Left ventricle myocardium inferior (tissue), 1 donor: ENCODE measurements around the gene PDIA4. TPM values are rescaled to one million over a fixed set of nuclear protein-coding genes. Genes with fewer than 3 reads are reported as not detected.
"Not testable (repeated sequence)": the region's sequence is repeated elsewhere in the genome, so short reads cannot be mapped to it uniquely, and the experiment has no call there.

Source experiments
- DNase-seq: peaks from one replicate; pipeline ENCODE4 v3.0.0-alpha.2; 2020
- H3K27ac ChIP-seq: fragments of 200-600 bp; replicated peaks from 2 replicates; pipeline ENCODE4 v1.8.0; 2021
- H3K27me3 ChIP-seq: fragments of 200-600 bp; 2 replicates; pipeline ENCODE4 v1.8.0; 2021; ENCODE audit warnings: low read depth
- H3K36me3 ChIP-seq: fragments of 200-600 bp; 2 replicates; pipeline ENCODE4 v1.8.0; 2021
- H3K4me1 ChIP-seq: fragments of 200-600 bp; 2 replicates; pipeline ENCODE4 v1.8.0; 2021
- H3K4me3 ChIP-seq: fragments of 200-600 bp; 2 replicates; pipeline ENCODE4 v1.8.0; 2021; ENCODE audit warnings: mild to moderate bottlenecking, moderate library complexity
- H3K9me3 ChIP-seq: fragments of 200-600 bp; replicated peaks from 2 replicates; pipeline ENCODE4 v1.8.0; 2021
- CTCF ChIP-seq: fragments of 200-600 bp; IDR thresholded peaks from 2 replicates; pipeline ENCODE4 v1.8.0; 2021; ENCODE audit warnings: antibody characterized with exemption, mild to moderate bottlenecking, borderline replicate concordance
- intact Hi-C: fragments of 100-400 bp; cut with micrococcal nuclease; formaldehyde crosslinking; loops from one replicate; pipeline ENCODE4 v1.11.0; 2022
- total RNA-seq: library from RNA; stranded (reverse); fragmentation: NEBNext Ultra II Directional; extraction: Animal tissue kit (Norgen Biotek cat#: 25700); gene quantifications from one replicate; pipeline ENCODE4 v1.2.1, GENCODE V29; 2021
- donor health status: DM: no; HTN: yes; CAD: no; lungs with severe emphysema.

Gene PDIA4
- total RNA-seq, 1 donor from 2014 or later = 32.3 TPM

- DNase-seq = no peak
- Histone ChIP-seq H3K9me3 (no peaks in the 10 kb centered on the region), H3K4me1 (no peaks in the 10 kb centered on the region), H3K27me3 (no peaks in the 10 kb centered on the region), H3K4me3 (no peak overlapping the region), H3K27ac (no peak overlapping the region), H3K36me3 (no peaks in the 10 kb centered on the region)
- no peak for TF ChIP-seq CTCF
- intact Hi-C loops = no loop called here
Observed at GRCh38 chr7:149043936-149044335, 15.6 kb upstream of the PDIA4 start.

GRCh38 chr7:149041350-149041749, 13.0 kb upstream of the PDIA4 start:
- H3K4me3 ChIP-seq = no peak overlapping the region
- peaks cover 8% of the 10 kb centered on the region for H3K9me3 ChIP-seq
- no peak overlapping the region for H3K27ac ChIP-seq
- no peaks in the 10 kb centered on the region for H3K27me3 ChIP-seq
- no peak for TF ChIP-seq CTCF
- DNase-seq = no peak
- no peaks in the 10 kb centered on the region for H3K36me3 ChIP-seq
- H3K4me1 ChIP-seq = no peaks in the 10 kb centered on the region
- intact Hi-C loops = no loop called here

- H3K36me3 ChIP-seq, intact Hi-C loops, H3K27ac ChIP-seq, DNase-seq, H3K4me1 ChIP-seq, H3K4me3 ChIP-seq, H3K9me3 ChIP-seq, H3K27me3 ChIP-seq: not testable (repeated sequence)
Observed at GRCh38 chr7:149038641-149039040, 10.3 kb upstream of the PDIA4 start.

- peaks cover 4% of the 10 kb centered on the region for H3K27me3 ChIP-seq
- no peak for DNase-seq
- H3K27ac ChIP-seq = no peak overlapping the region
- H3K4me3 ChIP-seq = no peak overlapping the region
- intact Hi-C loops = no loop called here
- no peaks in the 10 kb centered on the region for H3K4me1 ChIP-seq
- no peaks in the 10 kb centered on the region for H3K36me3 ChIP-seq
- TF ChIP-seq CTCF = no peak
- peaks cover 8% of the 10 kb centered on the region for H3K9me3 ChIP-seq
Observed at GRCh38 chr7:149036676-149037075, 8.4 kb upstream of the PDIA4 start.

- TF ChIP-seq CTCF = no peak
- Histone ChIP-seq H3K27ac (no peak overlapping the region), H3K27me3 (peaks cover 4% of the 10 kb centered on the region), H3K4me3 (no peak overlapping the region), H3K36me3 (no peaks in the 10 kb centered on the region), H3K9me3 (peaks cover under 1% of the 10 kb centered on the region), H3K4me1 (peaks cover 25% of the 10 kb centered on the region)
- no peak for DNase-seq
- intact Hi-C loops = no loop called here
Observed at GRCh38 chr7:149031353-149031910, 3.1 kb upstream of the PDIA4 start.

- H3K9me3 ChIP-seq, H3K4me3 ChIP-seq, H3K36me3 ChIP-seq, intact Hi-C loops, H3K27me3 ChIP-seq, H3K27ac ChIP-seq, DNase-seq: not testable (repeated sequence)
- peaks cover 29% of the 10 kb centered on the region for H3K4me1 ChIP-seq
Observed at GRCh38 chr7:149030439-149030838, 2.1 kb upstream of the PDIA4 start.
